Measurements from ENCODE around the gene PLEKHA6. TPM values are rescaled to one million over a fixed set of nuclear protein-coding genes. Genes with fewer than 3 reads are reported as not detected.

Gene PLEKHA6
- total and polyA plus RNA-seq, 2 donors (not counting 1 experiment from before 2014, with no cell fraction given), result 0.31 to 0.47 TPM

GRCh38 chr1:204306076-204306475 is 53.7 kb downstream of the PLEKHA6 start:
- peaks cover 0 to 21% (median 0%) of the 10 kb centered on the region in 4 experiments for H3K27me3 ChIP-seq (replicated peaks in 1 of 4; ENCODE audit: control extremely low read depth in 1 of 4, control insufficient read depth in 3 of 4, insufficient read depth in 4 of 4, low read length in 3 of 4)
- no peak for ATAC-seq (ENCODE audit: low read depth)
- ChIA-PET POLR2A (no interaction called here), CTCF (no interaction called here)
- no peaks in the 10 kb centered on the region for H4K20me1 ChIP-seq (ENCODE audit: control insufficient read depth, insufficient read depth, low read length, poor library complexity, severe bottlenecking)
- H3K4me3 ChIP-seq (ENCODE audit: control extremely low read depth in 1 of 5, extremely low read depth in 1 of 5, insufficient read depth in 1 of 5, low read depth in 2 of 5, low read length in 4 of 5), result no peak overlapping the region
- H3K9me3 ChIP-seq (ENCODE audit: control extremely low read depth in 1 of 3, control insufficient read depth in 2 of 3, insufficient read depth in 1 of 3, low read length in 2 of 3), result no peaks in the 10 kb centered on the region
- no peak overlapping the region for H3K27ac ChIP-seq (ENCODE audit: low read length in 2 of 2)
- DNase-seq, result no peak
- WGBS (ENCODE audit: insufficient coverage), result 77% methylated on average over 3 of the region's 3 CpGs
- no peak for TF ChIP-seq EZH2 (IDR thresholded peaks at IDR 0.05; ENCODE audit: borderline replicate concordance, insufficient read depth, low read depth, low read length, poor library complexity, severe bottlenecking)
- TF ChIP-seq CTCF (IDR thresholded peaks at IDR 0.05), result no peak
- Mint-ChIP-seq H3K9me3 (ENCODE audit: insufficient read depth) (no peaks in the 10 kb centered on the region), H3K4me3 (no peak overlapping the region), H3K27ac (no peak overlapping the region), H3K27me3 (peaks cover 53% of the 10 kb centered on the region), H3K4me1 (no peaks in the 10 kb centered on the region)
- no peak overlapping the region for H2AFZ ChIP-seq (ENCODE audit: insufficient read depth, low read depth, low read length, poor library complexity, severe bottlenecking)
- intact Hi-C loops (cut with micrococcal nuclease), result no loop called here
- H3K4me2 ChIP-seq (replicated peaks; ENCODE audit: low read depth, low read length, poor library complexity, severe bottlenecking), result no peak overlapping the region
- no peaks in the 10 kb centered on the region for H3K79me2 ChIP-seq (ENCODE audit: control insufficient read depth, insufficient read depth, low read length)
- no peaks in the 10 kb centered on the region for H3K4me1 ChIP-seq (ENCODE audit: control insufficient read depth in 2 of 2, insufficient read depth in 2 of 2, low read length in 2 of 2)
- H3K9ac ChIP-seq (ENCODE audit: low read length), result no peak overlapping the region
- no peaks in the 10 kb centered on the region for H3K36me3 ChIP-seq (replicated peaks in 1 of 2; ENCODE audit: control extremely low read depth in 1 of 2, control insufficient read depth in 1 of 2, extremely low read depth in 1 of 2, insufficient read depth in 2 of 2, low read length in 1 of 2)

- no peaks in the 10 kb centered on the region for H3K36me3 ChIP-seq (replicated peaks in 1 of 2; ENCODE audit: control extremely low read depth in 1 of 2, control insufficient read depth in 1 of 2, extremely low read depth in 1 of 2, insufficient read depth in 2 of 2, low read length in 1 of 2)
- H4K20me1 ChIP-seq (ENCODE audit: control insufficient read depth, insufficient read depth, low read length, poor library complexity, severe bottlenecking), result no peaks in the 10 kb centered on the region
- no peaks in the 10 kb centered on the region for H3K9me3 ChIP-seq (ENCODE audit: control extremely low read depth in 1 of 3, control insufficient read depth in 2 of 3, insufficient read depth in 1 of 3, low read length in 2 of 3)
- no peak for ATAC-seq (ENCODE audit: low read depth)
- no CpG with 5 or more reads among the region's 4 CpGs for WGBS (ENCODE audit: insufficient coverage)
- TF ChIP-seq EZH2 (IDR thresholded peaks at IDR 0.05; ENCODE audit: borderline replicate concordance, insufficient read depth, low read depth, low read length, poor library complexity, severe bottlenecking) (no peak), CTCF (IDR thresholded peaks at IDR 0.05) (no peak)
- POLR2A ChIA-PET, result no interaction called here
- no peak overlapping the region for H2AFZ ChIP-seq (ENCODE audit: insufficient read depth, low read depth, low read length, poor library complexity, severe bottlenecking)
- no peaks in the 10 kb centered on the region for H3K79me2 ChIP-seq (ENCODE audit: control insufficient read depth, insufficient read depth, low read length)
- Mint-ChIP-seq H3K4me1 (no peaks in the 10 kb centered on the region), H3K9me3 (ENCODE audit: insufficient read depth) (no peaks in the 10 kb centered on the region), H3K27ac (no peak overlapping the region), H3K4me3 (no peak overlapping the region), H3K27me3 (peaks cover 56% of the 10 kb centered on the region)
- intact Hi-C loops (cut with micrococcal nuclease), result no loop called here
- no peak overlapping the region for H3K4me2 ChIP-seq (replicated peaks; ENCODE audit: low read depth, low read length, poor library complexity, severe bottlenecking)
- no peak overlapping the region for H3K27ac ChIP-seq (ENCODE audit: low read length in 2 of 2)
- no peak overlapping the region for H3K4me3 ChIP-seq (ENCODE audit: control extremely low read depth in 1 of 5, extremely low read depth in 1 of 5, insufficient read depth in 1 of 5, low read depth in 2 of 5, low read length in 4 of 5)
- H3K27me3 ChIP-seq (replicated peaks in 1 of 4; ENCODE audit: control extremely low read depth in 1 of 4, control insufficient read depth in 3 of 4, insufficient read depth in 4 of 4, low read length in 3 of 4), result peaks cover 0 to 21% (median 0%) of the 10 kb centered on the region in 4 experiments
- CTCF ChIA-PET, result no interaction called here
- no peak overlapping the region for H3K9ac ChIP-seq (ENCODE audit: low read length)
- DNase-seq, result no peak
- H3K4me1 ChIP-seq (ENCODE audit: control insufficient read depth in 2 of 2, insufficient read depth in 2 of 2, low read length in 2 of 2), result no peaks in the 10 kb centered on the region
Measured at GRCh38 chr1:204304067-204304466, 55.7 kb downstream of the PLEKHA6 start.
